HT1080 (cell line): ENCODE results near the gene POR. TPM values are rescaled to one million over a fixed set of nuclear protein-coding genes. Genes with fewer than 3 reads are reported as not detected.
A peak's percentile ranks its signal among the peaks of the same experiment; 100 is the strongest.
"Not testable (repeated sequence)": the region's sequence is repeated elsewhere in the genome, so short reads cannot be mapped to it uniquely, and the experiment has no call there.

Experiments
- DNase-seq: peaks from one replicate; pipeline ENCODE4 v3.0.0-alpha.2; 2015; ENCODE audit warnings: low read depth
- polyA plus RNA-seq, 2 experiments: library from polyadenylated mRNA; depleted of rRNA; stranded (reverse); fragments of >200 nt; gene quantifications; 2 replicates each; pipeline ENCODE4 v1.2.3, GENCODE V29; 2015
- total RNA-seq: library from RNA; depleted of rRNA; stranded (reverse); fragments of >200 nt; shearing (Covaris generic); gene quantifications from 2 replicates; pipeline ENCODE4 v1.2.3, GENCODE V29; 2014; rRNA removed

The POR gene
- 66.8 and 77.2 TPM in 2 replicates for total RNA-seq
- polyA plus RNA-seq (2015; cell fraction: cytosol; rRNA removed): 25.0 and 25.1 TPM in 2 replicates
- polyA plus RNA-seq (2015; cell fraction: nucleus; rRNA removed): 57.6 and 62.5 TPM in 2 replicates

- peak; percentile 93 for DNase-seq
Measured at GRCh38 chr7:75914655-75915415, at the start of gene POR. TSS of gene POR (plus strand) at chr7:75915155. CDS start at chr7:75954002, 38,847 bp downstream.

- DNase-seq: no peak
Measured at GRCh38 chr7:75866114-75866488, 48.9 kb upstream of the POR start.

- peak; percentile 59 for DNase-seq
Measured at GRCh38 chr7:75866489-75867389, 48.2 kb upstream of the POR start.

GRCh38 chr7:75867390-75867717, 47.6 kb upstream of the POR start:
- no peak for DNase-seq

GRCh38 chr7:75868153-75868552, 46.8 kb upstream of the POR start:
- DNase-seq: no peak

GRCh38 chr7:75869776-75870379, 45.1 kb upstream of the POR start:
- peak; percentile 50 for DNase-seq

- DNase-seq: no peak
Measured at GRCh38 chr7:75870557-75871161, 44.3 kb upstream of the POR start.

- peak; percentile 49 for DNase-seq
Measured at GRCh38 chr7:75872073-75872782, 42.7 kb upstream of the POR start.

- DNase-seq: not testable (repeated sequence)
Measured at GRCh38 chr7:75874180-75874579, 40.8 kb upstream of the POR start.

- no peak for DNase-seq
Measured at GRCh38 chr7:75875113-75876080, 39.6 kb upstream of the POR start.

- no peak for DNase-seq
Measured at GRCh38 chr7:75876126-75876881, 38.7 kb upstream of the POR start.

- peak; percentile 11 for DNase-seq
Measured at GRCh38 chr7:75878312-75878768, 36.6 kb upstream of the POR start.

GRCh38 chr7:75878769-75879611, 36.0 kb upstream of the POR start, which contains the start of gene RHBDD2:
TSS of gene RHBDD2 (plus strand) at chr7:75879034. CDS start at chr7:75879083, 49 bp downstream.
- peak; percentile 82 for DNase-seq

GRCh38 chr7:75879771-75880184, 35.2 kb upstream of the POR start:
- DNase-seq: no peak

- no peak for DNase-seq
Measured at GRCh38 chr7:75880242-75880641, 34.7 kb upstream of the POR start.

- no peak for DNase-seq
Measured at GRCh38 chr7:75881436-75882095, 33.4 kb upstream of the POR start.

- not testable (repeated sequence) for DNase-seq
Measured at GRCh38 chr7:75883265-75883824, 31.6 kb upstream of the POR start.
